Endothelial cell of umbilical vein (primary cell): Measurements from ENCODE around the gene COCH. TPM values are rescaled to one million over a fixed set of nuclear protein-coding genes. Genes with fewer than 3 reads are reported as not detected.

ENCODE experiments used
- BruUV-seq: library from RNA; stranded (reverse); fragments of 400-500 nt; replicated peaks from 2 replicates; lab custom pipeline; 2021; lab: Mats Ljungman, UMichigan
- CTCF ChIA-PET: fragments of 300-600, 350-600 bp; sonication (Branson Sonifier 250); formaldehyde crosslinking; loops from one replicate; lab custom pipeline; 2021; ENCODE audit warnings: antibody characterized with exemption, inconsistent platforms; lab: Charles Lee
- POLR2A ChIA-PET: fragments of 300-600, 350-600 bp; sonication (Branson Sonifier 250); formaldehyde crosslinking; loops from one replicate; lab custom pipeline; 2021; ENCODE audit warnings: antibody characterized with exemption, inconsistent platforms; lab: Charles Lee
- DNase-seq: peaks from one replicate; pipeline ENCODE4 v3.0.0-alpha.2; 2011; ENCODE audit warnings: low read depth, low spot score
- FAIRE-seq: peaks from 2 replicates; lab custom pipeline; 2011; peaks lifted over from hg19 to GRCh38; lab: Jason Lieb, UNC
- H2AFZ ChIP-seq: 2 replicates; pipeline ENCODE4 v1.6.0; 2012; ENCODE audit warnings: low read depth, low read length, control low read depth, inconsistent platforms
- H3K27ac ChIP-seq: 2 replicates; pipeline ENCODE4 v1.5.1; 2011; ENCODE audit warnings: low read depth, mild to moderate bottlenecking, control low read depth, low read length, moderate library complexity; ENCODE audit not compliant: insufficient read depth
- H3K27me3 ChIP-seq, 2 experiments: 2 replicates each; pipeline versions ENCODE4 v1.6.0 to v1.6.1; 2011; ENCODE audit warnings: low read length in 2 of 2, mixed read lengths in 1 of 2; ENCODE audit not compliant: control insufficient read depth in 2 of 2, insufficient read depth in 2 of 2
- H3K36me3 ChIP-seq, 2 experiments: 2 replicates in 1 of 2; 3 replicates in 1 of 2; pipeline ENCODE4 v1.5.1; 2011; ENCODE audit warnings: low read length in 2 of 2, mild to moderate bottlenecking in 1 of 2, moderate library complexity in 1 of 2; ENCODE audit not compliant: control insufficient read depth in 2 of 2, insufficient read depth in 2 of 2; ENCODE audit errors: extremely low read depth in 1 of 2
- H3K4me1 ChIP-seq: 3 replicates; pipeline ENCODE4 v1.5.1; 2011; ENCODE audit warnings: mild to moderate bottlenecking, low read length; ENCODE audit not compliant: control insufficient read depth, insufficient read depth; ENCODE audit errors: extremely low read depth
- H3K4me2 ChIP-seq: 2 replicates; pipeline ENCODE4 v1.6.1; 2011; ENCODE audit warnings: low read length, control low read depth, mixed read lengths; ENCODE audit not compliant: insufficient read depth
- H3K4me3 ChIP-seq, 3 experiments: fragments of 200-600 bp in 1 of 3; sonication (generic), shearing (Covaris generic) in 1 of 3; replicated peaks in 1 of 3; 2 replicates each; pipeline ENCODE4 v1.5.1; 2011 to 2016; ENCODE audit warnings: control low read depth in 3 of 3, low read length in 3 of 3, mild to moderate bottlenecking in 2 of 3, inconsistent platforms in 1 of 3, low read depth in 1 of 3, moderate library complexity in 1 of 3; ENCODE audit not compliant: insufficient read depth in 1 of 3
- H3K79me2 ChIP-seq: 2 replicates; pipeline ENCODE4 v1.6.0; 2012; ENCODE audit warnings: low read length, inconsistent platforms; ENCODE audit not compliant: control insufficient read depth, insufficient read depth
- H3K9ac ChIP-seq: replicated peaks from 2 replicates; pipeline ENCODE3; 2011; ENCODE audit warnings: low read length, control low read depth; ENCODE audit not compliant: insufficient read depth; ENCODE audit errors: extremely low read depth
- H3K9me1 ChIP-seq: replicated peaks from 3 replicates; pipeline ENCODE4 v1.6.0; 2011; ENCODE audit warnings: mild to moderate bottlenecking, low read length; ENCODE audit not compliant: control insufficient read depth, insufficient read depth; ENCODE audit errors: extremely low read depth
- H3K9me3 ChIP-seq: replicated peaks from 2 replicates; pipeline ENCODE4 v1.5.1; 2012; ENCODE audit warnings: low read length, inconsistent platforms; ENCODE audit not compliant: control insufficient read depth, insufficient read depth
- H4K20me1 ChIP-seq: replicated peaks from 2 replicates; pipeline ENCODE3; 2011; ENCODE audit warnings: mild to moderate bottlenecking, low read length; ENCODE audit not compliant: control insufficient read depth, insufficient read depth; ENCODE audit errors: extremely low read depth
- EZH2 ChIP-seq: IDR thresholded peaks from 2 replicates; pipeline ENCODE4 v1.6.1; 2012; ENCODE audit warnings: borderline replicate concordance, low read depth, mild to moderate bottlenecking, moderate library complexity, low read length, inconsistent platforms; ENCODE audit not compliant: severe bottlenecking
- FOS ChIP-seq: IDR thresholded peaks from 2 replicates; pipeline ENCODE4 v1.6.1; 2011; ENCODE audit warnings: mild to moderate bottlenecking, low read length, moderate library complexity, borderline replicate concordance; ENCODE audit not compliant: insufficient read depth
- GATA2 ChIP-seq: IDR thresholded peaks from 2 replicates; pipeline ENCODE4 v1.7.0; 2011; ENCODE audit warnings: low read depth, mild to moderate bottlenecking, moderate library complexity, mixed read lengths, low read length; ENCODE audit not compliant: insufficient read length, insufficient read depth
- JUN ChIP-seq: IDR thresholded peaks from 2 replicates; pipeline ENCODE4 v1.6.1; 2011; ENCODE audit warnings: borderline replicate concordance, low read depth; ENCODE audit not compliant: insufficient read length, insufficient read depth
- MYC ChIP-seq: IDR thresholded peaks from one replicate; pipeline ENCODE4 v1.6.1; 2011; ENCODE audit warnings: mild to moderate bottlenecking, low read depth, low read length
- POLR2A ChIP-seq: IDR thresholded peaks from 2 replicates; pipeline ENCODE4 v1.6.1; 2012; ENCODE audit warnings: low read depth, mild to moderate bottlenecking, control low read depth, low read length
- POLR2AphosphoS5 ChIP-seq: IDR thresholded peaks from 2 replicates; pipeline ENCODE4 v1.6.1; 2012; ENCODE audit warnings: low read depth, mild to moderate bottlenecking, control low read depth, low read length, moderate library complexity; ENCODE audit not compliant: insufficient read depth
- dilution Hi-C: fragments of 300-500 bp; cut with MboI; formaldehyde crosslinking; loops from one replicate; pipeline ENCODE4 v1.15.0; 2019; ENCODE audit warnings: low sequenced_read_pairs; ENCODE audit not compliant: extremely low pct_ligation_motif_present
- intact Hi-C: fragments of 100-400 bp; cut with micrococcal nuclease; formaldehyde crosslinking; loops from one replicate; pipeline ENCODE4 v1.10.0; 2022
- polyA plus RNA-seq, 4 experiments: library from polyadenylated mRNA; depleted of rRNA in 3 of 4; stranded (reverse) in 3 of 4; unstranded in 1 of 4; fragments of >200 nt; gene quantifications; 2 replicates each; pipeline versions ENCODE4 v1.2.1 to v1.2.3, GENCODE V29; 2011 to 2012; ENCODE audit warnings: missing spikeins in 1 of 4
- total RNA-seq: library from RNA; stranded (reverse); gene quantifications from 2 replicates; pipeline ENCODE4 v1.2.3, GENCODE V29; 2021
- TF ChIP-seq, protein P1 (sequence below), 2 donors: IDR thresholded peaks; 1 replicate in 1 of 2; 2 replicates in 1 of 2; pipeline ENCODE4 v1.5.1; 2011; ENCODE audit warnings: low read length in 2 of 2, mild to moderate bottlenecking in 2 of 2, moderate library complexity in 2 of 2, control low read depth in 1 of 2, inconsistent platforms in 1 of 2, low read depth in 1 of 2; ENCODE audit not compliant: insufficient read depth in 1 of 2; ENCODE audit errors: extremely low read depth in 1 of 2

COCH gene
- total and polyA plus RNA-seq, 2 donors (not counting 3 experiments of a cell fraction or from before 2014, with no cell fraction given), result 0.87 to 1.9 TPM

DNA sequence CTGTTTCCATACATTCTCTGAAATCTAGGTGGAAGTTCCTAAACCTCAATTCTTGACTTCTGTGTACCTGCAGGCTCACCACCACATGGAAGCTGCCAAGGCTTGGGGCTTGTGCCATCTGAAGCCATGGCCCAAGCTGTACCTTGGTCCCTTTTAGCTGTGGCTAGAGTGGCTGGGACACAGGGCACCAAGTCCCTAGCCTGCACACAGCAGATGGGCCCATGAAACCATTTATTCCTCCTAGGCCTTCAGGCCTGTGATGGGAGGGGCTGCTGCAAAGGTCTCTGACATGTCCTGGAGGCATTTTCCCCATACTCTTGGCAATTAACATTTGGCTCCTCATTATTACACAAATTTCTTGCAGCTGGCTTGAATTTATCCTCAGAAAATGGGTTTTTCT is 40.0 kb upstream of the COCH start:
- CTCF ChIA-PET, result no interaction called here
- no peaks in the 10 kb centered on the region for H3K79me2 ChIP-seq
- no peaks in the 10 kb centered on the region for H3K9me1 ChIP-seq
- FAIRE-seq (no peak), DNase-seq (no peak)
- H3K27me3 ChIP-seq, result peaks cover 0 to 3% of the 10 kb centered on the region in 2 experiments
- no peak overlapping the region for H3K9ac ChIP-seq
- intact Hi-C loops, result no loop called here
- H2AFZ ChIP-seq, result no peak overlapping the region
- no peaks in the 10 kb centered on the region for H3K9me3 ChIP-seq
- no peak for TF ChIP-seq MYC
- no peak for TF ChIP-seq FOS
- TF ChIP-seq POLR2A, result no peak
- TF ChIP-seq, protein P1, sequence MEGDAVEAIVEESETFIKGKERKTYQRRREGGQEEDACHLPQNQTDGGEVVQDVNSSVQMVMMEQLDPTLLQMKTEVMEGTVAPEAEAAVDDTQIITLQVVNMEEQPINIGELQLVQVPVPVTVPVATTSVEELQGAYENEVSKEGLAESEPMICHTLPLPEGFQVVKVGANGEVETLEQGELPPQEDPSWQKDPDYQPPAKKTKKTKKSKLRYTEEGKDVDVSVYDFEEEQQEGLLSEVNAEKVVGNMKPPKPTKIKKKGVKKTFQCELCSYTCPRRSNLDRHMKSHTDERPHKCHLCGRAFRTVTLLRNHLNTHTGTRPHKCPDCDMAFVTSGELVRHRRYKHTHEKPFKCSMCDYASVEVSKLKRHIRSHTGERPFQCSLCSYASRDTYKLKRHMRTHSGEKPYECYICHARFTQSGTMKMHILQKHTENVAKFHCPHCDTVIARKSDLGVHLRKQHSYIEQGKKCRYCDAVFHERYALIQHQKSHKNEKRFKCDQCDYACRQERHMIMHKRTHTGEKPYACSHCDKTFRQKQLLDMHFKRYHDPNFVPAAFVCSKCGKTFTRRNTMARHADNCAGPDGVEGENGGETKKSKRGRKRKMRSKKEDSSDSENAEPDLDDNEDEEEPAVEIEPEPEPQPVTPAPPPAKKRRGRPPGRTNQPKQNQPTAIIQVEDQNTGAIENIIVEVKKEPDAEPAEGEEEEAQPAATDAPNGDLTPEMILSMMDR (IDR thresholded peaks at IDR 0.05; ENCODE audit: extremely low read depth in 1 of 2, insufficient read depth in 1 of 2, low read depth in 1 of 2, low read length in 2 of 2), result no peak
- TF ChIP-seq POLR2AphosphoS5, result no peak
- TF ChIP-seq JUN, result no peak
- TF ChIP-seq EZH2, result no peak
- TF ChIP-seq GATA2, result no peak
- no peak overlapping the region for H3K27ac ChIP-seq
- dilution Hi-C loops, result no loop called here
- H4K20me1 ChIP-seq, result no peaks in the 10 kb centered on the region
- BruUV-seq, result no TSS peak
- no peak overlapping the region for H3K4me2 ChIP-seq
- no peaks in the 10 kb centered on the region for H3K4me1 ChIP-seq
- H3K36me3 ChIP-seq, result no peaks in the 10 kb centered on the region
- H3K4me3 ChIP-seq, result no peak overlapping the region
- POLR2A ChIA-PET, result no interaction called here
